BE2C (cell line): ENCODE measurements around the gene KIF6.

ENCODE experiments used
- DNase-seq: peaks from one replicate; pipeline ENCODE4 v3.0.0-alpha.2; 2020
- H3K27me3 ChIP-seq: fragments of 250-450 bp; sonication (Bioruptor Pico); 2 replicates; pipeline ENCODE4 v1.5.1; 2020; ENCODE audit warnings: mild to moderate bottlenecking
- H3K36me3 ChIP-seq: fragments of 250-450 bp; sonication (Bioruptor Pico); 2 replicates; pipeline ENCODE4 v1.5.1; 2020; ENCODE audit warnings: mild to moderate bottlenecking
- H3K4me1 ChIP-seq: fragments of 250-450 bp; sonication (Bioruptor Pico); 2 replicates; pipeline ENCODE4 v1.5.1; 2020
- H3K4me3 ChIP-seq: 2 replicates; pipeline ENCODE4 v1.5.1; 2011; ENCODE audit warnings: low read depth, low read length
- H3K9me3 ChIP-seq: fragments of 250-450 bp; sonication (Bioruptor Pico); 2 replicates; pipeline ENCODE4 v1.5.1; 2020
- TF ChIP-seq, protein P1 (sequence below): IDR thresholded peaks from 2 replicates; pipeline ENCODE4 v1.5.1; 2012; ENCODE audit warnings: mild to moderate bottlenecking, low read depth, low read length

The KIF6 gene

DNA sequence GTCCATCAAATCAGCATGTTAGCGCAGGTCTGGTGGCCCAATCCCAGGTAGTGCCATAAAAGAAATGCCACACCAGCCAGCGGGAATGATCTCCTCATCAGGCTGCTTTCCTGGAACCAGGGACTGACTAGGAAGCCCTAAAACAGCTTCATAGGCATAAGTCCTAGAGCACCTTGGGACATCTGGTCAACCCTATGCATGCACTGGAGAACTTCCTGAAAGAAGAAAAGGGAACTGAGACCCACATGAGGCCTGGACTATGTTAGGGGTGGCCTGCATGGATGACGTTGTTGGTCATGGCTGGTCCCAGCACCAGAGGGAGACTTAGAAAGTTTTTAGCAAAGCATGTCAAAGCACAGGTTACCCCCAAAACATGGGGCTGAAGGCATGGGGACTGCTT is 395.2 kb downstream of the KIF6 start:
- no peaks in the 10 kb centered on the region for H3K36me3 ChIP-seq
- H3K27me3 ChIP-seq = no peaks in the 10 kb centered on the region; the same call in 1 of the 2 replicates
- DNase-seq = no peak
- no peaks in the 10 kb centered on the region for H3K9me3 ChIP-seq
- TF ChIP-seq, protein P1, sequence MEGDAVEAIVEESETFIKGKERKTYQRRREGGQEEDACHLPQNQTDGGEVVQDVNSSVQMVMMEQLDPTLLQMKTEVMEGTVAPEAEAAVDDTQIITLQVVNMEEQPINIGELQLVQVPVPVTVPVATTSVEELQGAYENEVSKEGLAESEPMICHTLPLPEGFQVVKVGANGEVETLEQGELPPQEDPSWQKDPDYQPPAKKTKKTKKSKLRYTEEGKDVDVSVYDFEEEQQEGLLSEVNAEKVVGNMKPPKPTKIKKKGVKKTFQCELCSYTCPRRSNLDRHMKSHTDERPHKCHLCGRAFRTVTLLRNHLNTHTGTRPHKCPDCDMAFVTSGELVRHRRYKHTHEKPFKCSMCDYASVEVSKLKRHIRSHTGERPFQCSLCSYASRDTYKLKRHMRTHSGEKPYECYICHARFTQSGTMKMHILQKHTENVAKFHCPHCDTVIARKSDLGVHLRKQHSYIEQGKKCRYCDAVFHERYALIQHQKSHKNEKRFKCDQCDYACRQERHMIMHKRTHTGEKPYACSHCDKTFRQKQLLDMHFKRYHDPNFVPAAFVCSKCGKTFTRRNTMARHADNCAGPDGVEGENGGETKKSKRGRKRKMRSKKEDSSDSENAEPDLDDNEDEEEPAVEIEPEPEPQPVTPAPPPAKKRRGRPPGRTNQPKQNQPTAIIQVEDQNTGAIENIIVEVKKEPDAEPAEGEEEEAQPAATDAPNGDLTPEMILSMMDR = no peak
- H3K4me1 ChIP-seq = peaks cover 15% of the 10 kb centered on the region; the same call in 1 of the 2 replicates
- H3K4me3 ChIP-seq = no peak overlapping the region

DNA sequence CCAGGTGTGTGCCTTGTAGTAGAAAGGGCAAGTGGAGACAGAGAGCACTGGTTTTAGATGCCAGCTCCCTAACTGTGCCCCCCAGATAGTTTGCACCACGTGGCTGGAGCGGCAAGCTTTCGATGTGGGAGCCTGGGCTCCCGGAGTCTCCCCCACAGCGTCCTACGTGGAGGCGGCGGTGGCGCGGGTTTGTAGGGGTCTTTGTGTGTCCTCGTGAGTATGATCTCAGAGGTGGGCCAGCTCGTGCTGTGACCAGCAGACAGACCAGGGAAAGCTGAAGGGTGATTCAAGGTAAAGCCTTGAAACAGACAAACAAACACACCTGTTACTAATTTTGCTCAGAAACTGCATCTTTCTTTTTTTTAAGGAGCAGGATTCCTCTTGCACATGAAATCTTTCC is 397.1 kb downstream of the KIF6 start:
- peaks cover 15% of the 10 kb centered on the region; the same call in 1 of the 2 replicates for H3K4me1 ChIP-seq
- no peaks in the 10 kb centered on the region for H3K36me3 ChIP-seq
- no peaks in the 10 kb centered on the region for H3K9me3 ChIP-seq
- no peak overlapping the region for H3K4me3 ChIP-seq
- no peak for DNase-seq
- TF ChIP-seq, protein P1 = no peak
- H3K27me3 ChIP-seq = no peaks in the 10 kb centered on the region; the same call in 1 of the 2 replicates

DNA sequence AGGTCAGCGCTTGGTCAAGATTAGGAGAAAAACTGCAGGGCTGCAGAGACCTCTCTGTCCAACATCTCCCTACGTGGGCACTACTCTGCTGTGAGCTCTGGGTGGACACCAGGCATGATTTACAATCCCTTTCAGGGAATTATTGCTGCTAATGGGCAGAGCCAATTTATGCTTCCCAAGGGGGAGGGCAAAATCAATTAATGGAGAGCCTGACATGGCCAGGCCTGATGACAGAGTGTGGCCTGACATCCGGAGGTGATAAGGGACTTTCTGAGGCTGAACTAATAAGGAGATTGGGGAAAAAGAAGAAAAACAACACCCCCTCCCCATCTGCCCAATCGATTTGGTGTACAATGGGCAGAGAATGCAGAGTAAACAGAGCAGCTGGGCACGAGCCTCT is 397.7 kb downstream of the KIF6 start:
- Histone ChIP-seq H3K27me3 (no peaks in the 10 kb centered on the region; the same call in 1 of the 2 replicates), H3K36me3 (no peaks in the 10 kb centered on the region), H3K4me3 (no peak overlapping the region), H3K4me1 (peaks cover 15% of the 10 kb centered on the region; the same call in 1 of the 2 replicates), H3K9me3 (no peaks in the 10 kb centered on the region)
- DNase-seq = peak; percentile 55
- TF ChIP-seq, protein P1 = no peak

DNA sequence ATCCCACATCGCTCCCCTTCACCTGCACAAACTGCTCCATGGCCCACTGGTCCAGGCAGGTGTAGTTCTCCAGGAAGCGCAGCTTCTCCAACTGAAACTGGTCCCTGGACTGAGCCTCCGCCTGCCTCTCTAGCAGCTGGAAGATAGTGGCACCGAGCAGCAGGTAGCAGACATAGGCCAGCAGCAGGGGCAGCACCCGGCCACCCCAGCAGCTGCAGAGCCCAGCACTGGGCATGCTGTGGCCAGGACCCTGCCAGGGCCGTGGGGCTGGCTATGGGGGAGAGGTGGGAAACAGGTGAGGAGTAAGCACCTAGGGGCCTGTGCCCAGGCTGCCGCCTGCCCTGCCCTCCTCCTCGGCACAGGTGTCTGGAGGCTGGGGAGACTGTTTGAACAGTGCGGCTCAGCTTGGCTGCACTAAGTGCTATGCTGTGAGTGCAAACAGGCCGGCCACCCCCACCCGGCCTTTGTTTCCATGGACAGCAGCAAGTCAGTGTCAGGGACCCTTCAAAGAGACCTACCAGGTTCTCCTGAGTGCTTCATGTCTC is 402.8 kb downstream of the KIF6 start, which contains the start of gene KCNK16:
TSS of gene KCNK16 (minus strand) at position 397 of the 545 bp plus-strand sequence. CDS start at position 235, 162 bp downstream.
- Histone ChIP-seq H3K27me3 (no peaks in the 10 kb centered on the region), H3K4me3 (no peak within 1 kb of the TSS), H3K36me3 (no peaks in the 10 kb centered on the region), H3K9me3 (no peaks in the 10 kb centered on the region), H3K4me1 (peaks cover 7% of the 10 kb centered on the region; the same call in 1 of the 2 replicates)
- TF ChIP-seq, protein P1 = no peak
- no peak for DNase-seq

DNA sequence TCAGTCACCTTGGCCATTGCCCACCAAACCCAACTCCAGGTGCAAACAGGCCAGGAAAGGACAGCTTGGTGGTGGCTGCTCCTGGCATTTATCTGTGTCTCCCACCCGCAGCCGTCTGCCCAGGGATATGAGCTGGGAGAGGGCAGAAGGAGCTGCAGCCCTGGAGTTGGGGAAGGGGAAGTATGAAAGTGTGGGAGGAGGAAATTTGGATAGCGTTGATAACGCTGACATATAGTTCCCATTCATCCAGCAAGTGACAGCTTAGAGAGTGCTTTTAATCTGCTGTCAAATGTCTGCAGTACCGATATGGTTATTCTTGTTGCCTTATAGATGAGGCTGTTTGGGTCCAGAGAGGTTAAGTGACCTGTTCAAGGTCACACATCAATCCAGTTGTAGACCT is 403.4 kb downstream of the KIF6 start:
- Histone ChIP-seq H3K4me3 (no peak overlapping the region), H3K36me3 (no peaks in the 10 kb centered on the region), H3K27me3 (no peaks in the 10 kb centered on the region), H3K4me1 (peaks cover 1% of the 10 kb centered on the region; the same call in 1 of the 2 replicates), H3K9me3 (no peaks in the 10 kb centered on the region)
- no peak for DNase-seq
- TF ChIP-seq, protein P1 = no peak

DNA sequence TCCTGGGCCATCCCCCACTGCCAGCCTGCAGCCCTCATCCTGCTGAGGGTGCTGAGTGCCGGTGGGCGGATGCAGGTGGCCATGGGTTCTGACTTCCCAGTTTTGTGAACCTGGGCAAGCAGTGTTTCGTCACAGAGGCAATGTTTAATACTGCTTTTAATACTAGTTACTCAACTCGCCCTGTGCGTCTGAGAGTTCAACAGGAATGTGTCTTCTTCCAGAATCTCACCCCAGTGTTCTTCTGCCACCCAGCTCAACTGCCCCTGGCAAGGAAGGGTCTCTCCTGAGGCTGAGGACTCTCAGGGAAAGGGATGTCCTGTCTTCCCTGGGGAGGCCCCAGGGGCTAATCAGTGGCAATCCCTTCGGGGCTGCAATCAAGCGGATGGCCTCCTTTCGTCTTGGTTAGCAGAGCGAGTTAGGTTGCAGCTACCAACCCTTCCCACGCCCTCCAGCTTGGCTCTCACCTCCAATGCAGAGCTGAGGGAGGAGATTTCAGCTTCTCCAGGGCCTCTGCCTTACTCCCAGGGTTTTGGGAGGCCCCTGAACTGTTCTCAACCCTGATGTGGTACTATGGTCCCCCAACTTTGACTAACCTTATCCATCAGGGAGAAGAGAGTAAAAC is 404.7 kb downstream of the KIF6 start:
- Histone ChIP-seq H3K9me3 (no peaks in the 10 kb centered on the region), H3K27me3 (no peaks in the 10 kb centered on the region; the same call in 1 of the 2 replicates), H3K4me1 (no peaks in the 10 kb centered on the region), H3K36me3 (no peaks in the 10 kb centered on the region), H3K4me3 (no peak overlapping the region)
- DNase-seq = no peak
- TF ChIP-seq, protein P1 = no peak
